Suprapubic skin (tissue), 4 donors: ENCODE data around the gene ZSWIM5. TPM values are rescaled to one million over a fixed set of nuclear protein-coding genes. Genes with fewer than 3 reads are reported as not detected.

ENCODE experiments used
- DNase-seq, 2 donors: peaks; one replicate each; pipeline ENCODE4 v3.0.0-alpha.2; 2019; ENCODE audit warnings: low spot score in 2 of 2
- H3K27ac ChIP-seq: fragments of 200-600 bp; sonication (generic); one replicate; pipeline ENCODE4 v1.5.1; 2019
- H3K27me3 ChIP-seq: fragments of 200-600 bp; sonication (generic); one replicate; pipeline ENCODE4 v1.5.1; 2019
- H3K36me3 ChIP-seq: fragments of 200-600 bp; sonication (generic); one replicate; pipeline ENCODE4 v1.5.1; 2019
- H3K4me1 ChIP-seq: fragments of 200-600 bp; sonication (generic); one replicate; pipeline ENCODE4 v1.5.1; 2019
- H3K4me3 ChIP-seq: fragments of 200-600 bp; sonication (generic); one replicate; pipeline ENCODE4 v1.5.1; 2019; ENCODE audit warnings: mild to moderate bottlenecking
- H3K9me3 ChIP-seq: fragments of 200-600 bp; sonication (generic); one replicate; pipeline ENCODE4 v1.5.1; 2019
- CTCF ChIP-seq, 2 donors: fragments of 200-600 bp in 1 of 2; fragments of 450-650 bp in 1 of 2; sonication (generic) in 1 of 2; IDR thresholded peaks; one replicate each; pipeline ENCODE4 v1.5.1; 2016 to 2019; ENCODE audit warnings: antibody characterized with exemption in 2 of 2, mild to moderate bottlenecking in 1 of 2, moderate library complexity in 1 of 2
- EP300 ChIP-seq: sonication (generic); formaldehyde crosslinking; IDR thresholded peaks from one replicate; pipeline ENCODE4 v1.6.1; 2017; ENCODE audit warnings: antibody characterized with exemption
- POLR2A ChIP-seq, 2 donors: fragments of 450-650 bp; IDR thresholded peaks; one replicate each; pipeline ENCODE4 v1.6.1; 2017; ENCODE audit warnings: antibody characterized with exemption in 2 of 2, mild to moderate bottlenecking in 2 of 2, moderate library complexity in 2 of 2
- POLR2AphosphoS5 ChIP-seq, 3 donors: sonication (generic); formaldehyde crosslinking; IDR thresholded peaks; one replicate each; pipeline ENCODE4 v1.6.1; 2017; ENCODE audit warnings: antibody characterized with exemption in 3 of 3
- WGBS: methylation state at CpG from one replicate; pipeline ENCODE4 v1.1.5; 2018; 5-methylcytosine and 5-hydroxymethylcytosine counted together
- total RNA-seq, 4 donors: library from RNA; depleted of rRNA; stranded (reverse); fragments of >200 nt; gene quantifications; one replicate each; pipeline ENCODE4 v1.1.0, GENCODE V29; 2016

Gene ZSWIM5
- total RNA-seq, 4 donors from 2014 or later = 1.9 to 3.5 (median 2.8) TPM

- peak; percentile 94 to 95 for DNase-seq
- peak in 1 of 2 donors; percentile 24 for TF ChIP-seq POLR2A (IDR thresholded peaks at IDR 0.05)
- peak in 1 of 3 donors; percentile 31 for TF ChIP-seq POLR2AphosphoS5 (IDR thresholded peaks at IDR 0.05)
- no peak for TF ChIP-seq CTCF (IDR thresholded peaks at IDR 0.05)
- Histone ChIP-seq H3K9me3 (no peaks in the 10 kb centered on the region), H3K27me3 (no peaks in the 10 kb centered on the region), H3K36me3 (peaks cover 38% of the 10 kb centered on the region), H3K4me1 (peaks cover 56% of the 10 kb centered on the region), H3K27ac (peak within 1 kb of the TSS; percentile 90), H3K4me3 (peak within 1 kb of the TSS; percentile 94)
- WGBS = 1% methylated on average over 16 of the region's 21 CpGs
Measured at GRCh38 chr1:45011837-45012638, 194.4 kb downstream of the ZSWIM5 start, which contains the start of gene UROD. Gene UROD, plus strand, starts transcription at chr1:45012254. Its CDS starts 12 bp downstream, at chr1:45012266.

- TF ChIP-seq CTCF (IDR thresholded peaks at IDR 0.05) (no peak), POLR2AphosphoS5 (IDR thresholded peaks at IDR 0.05) (peak in 1 of 3 donors; percentile 15), POLR2A (IDR thresholded peaks at IDR 0.05) (peak in 1 of 2 donors; percentile 21), EP300 (no peak)
- H3K4me1 ChIP-seq = peaks cover 56% of the 10 kb centered on the region
- peaks cover 47% of the 10 kb centered on the region for H3K36me3 ChIP-seq
- peak within 1 kb of the TSS; percentile 94 for H3K4me3 ChIP-seq
- peak within 1 kb of the TSS; percentile 90 for H3K27ac ChIP-seq
- no peaks in the 10 kb centered on the region for H3K9me3 ChIP-seq
- H3K27me3 ChIP-seq = no peaks in the 10 kb centered on the region
- 1% methylated on average over 18 of the region's 62 CpGs for WGBS
- DNase-seq = peak; percentile 87 to 90
Measured at GRCh38 chr1:45010855-45011811, 195.3 kb downstream of the ZSWIM5 start, which contains the start of gene HECTD3. Gene HECTD3, minus strand, starts transcription at chr1:45011324. Its CDS starts 67 bp downstream, at chr1:45011257.

DNA sequence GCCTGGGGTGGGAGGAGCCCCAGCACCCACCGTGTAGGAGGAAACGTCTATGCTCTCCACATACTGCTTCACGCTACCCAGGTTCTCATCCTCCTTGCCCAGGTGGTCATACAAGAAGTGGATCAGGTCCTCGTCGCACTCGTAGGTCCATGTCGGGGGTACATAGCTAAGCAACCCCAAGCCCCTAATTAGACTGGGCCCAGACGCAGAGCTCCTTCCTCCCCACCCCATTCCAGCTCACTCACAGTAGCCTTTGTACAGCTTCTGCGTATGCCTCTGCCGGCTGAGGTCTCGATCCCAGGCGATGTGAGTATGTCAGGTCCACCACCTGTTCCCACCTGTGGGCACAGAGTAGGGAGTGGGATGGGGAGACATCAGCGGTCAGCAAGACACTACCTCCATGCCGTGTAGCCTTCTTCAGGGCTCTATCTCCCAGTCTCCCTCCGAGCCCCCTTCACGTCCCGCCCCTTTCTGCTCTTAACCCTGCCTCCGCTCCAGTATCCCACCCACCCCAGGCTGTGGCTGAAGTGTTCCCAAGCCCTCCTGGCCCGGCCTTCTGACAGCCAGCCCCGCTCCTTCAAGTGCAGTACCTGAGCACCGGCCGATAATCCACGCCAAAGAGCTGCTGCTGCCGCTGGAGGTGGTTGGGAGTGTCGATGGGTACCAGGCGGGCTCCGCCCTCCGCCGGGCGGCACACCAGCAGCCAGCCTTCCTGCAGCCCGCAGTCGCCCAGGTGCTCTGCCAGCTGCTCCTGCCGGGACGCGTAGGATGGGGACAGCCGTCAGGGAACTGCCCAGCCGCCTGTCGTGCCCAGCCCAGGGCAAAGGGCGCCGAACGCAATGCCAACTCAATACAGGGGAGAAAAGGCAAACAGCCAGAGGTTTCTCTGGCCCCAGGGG, 196.2 kb downstream of the ZSWIM5 start:
- Histone ChIP-seq H3K27ac (peak overlapping the region; percentile 90), H3K4me1 (peaks cover 56% of the 10 kb centered on the region), H3K36me3 (peaks cover 50% of the 10 kb centered on the region), H3K27me3 (no peaks in the 10 kb centered on the region), H3K9me3 (no peaks in the 10 kb centered on the region), H3K4me3 (peak overlapping the region; percentile 94)
- WGBS = 16% methylated on average over 37 of the region's 41 CpGs
- DNase-seq = peak in 1 of 2 donors; percentile 69
- TF ChIP-seq POLR2A (IDR thresholded peaks at IDR 0.05) = no peak
- no peak for TF ChIP-seq POLR2AphosphoS5 (IDR thresholded peaks at IDR 0.05)
- no peak for TF ChIP-seq CTCF (IDR thresholded peaks at IDR 0.05)
- TF ChIP-seq EP300 = no peak

DNA sequence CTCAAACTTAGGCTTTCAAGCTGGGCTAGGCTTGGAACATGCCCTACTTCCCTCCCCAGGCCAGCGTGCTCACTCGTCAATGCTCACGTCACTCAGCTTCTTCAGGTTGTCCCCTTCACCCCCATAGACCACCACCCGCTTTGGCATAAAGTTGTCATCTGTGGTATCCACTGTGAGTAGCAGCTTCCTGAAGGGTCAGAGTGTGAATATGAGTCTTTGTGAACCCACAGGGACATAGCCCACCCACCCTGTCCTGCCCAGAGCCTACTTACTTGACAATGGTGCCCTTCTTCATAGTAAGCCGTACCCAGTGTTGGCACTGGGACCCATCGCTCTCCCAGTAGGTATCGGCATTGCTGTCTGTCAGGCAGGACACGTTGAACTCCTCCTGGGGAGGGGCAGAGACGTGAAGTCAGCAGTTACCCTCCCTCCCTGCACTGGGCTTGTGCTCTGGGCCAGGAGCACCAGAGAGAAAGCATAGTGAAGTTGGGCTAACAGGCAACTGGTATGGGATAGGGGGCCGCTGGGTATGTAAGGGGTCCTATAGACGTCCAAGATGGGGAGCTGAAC, 197.0 kb downstream of the ZSWIM5 start:
- H3K36me3 ChIP-seq = peaks cover 58% of the 10 kb centered on the region

More for the DNA sequence above, 197.0 kb downstream of the ZSWIM5 start:
- no peaks in the 10 kb centered on the region for H3K9me3 ChIP-seq
- no peak overlapping the region for H3K27ac ChIP-seq
- WGBS = 87% methylated on average over 7 of the region's 11 CpGs
- no peaks in the 10 kb centered on the region for H3K27me3 ChIP-seq
- H3K4me3 ChIP-seq = peak overlapping the region; percentile 94
- peaks cover 50% of the 10 kb centered on the region for H3K4me1 ChIP-seq
- TF ChIP-seq POLR2AphosphoS5 (IDR thresholded peaks at IDR 0.05) (no peak), POLR2A (IDR thresholded peaks at IDR 0.05) (no peak), EP300 (no peak)
- DNase-seq = no peak
